NOMO-1 (cell line): Measurements from ENCODE around the gene PTPRD.

Experiments used
- DNase-seq, 2 experiments: peaks; one replicate each; lab custom pipeline; 2025; ENCODE audit not compliant: unreplicated experiment in 2 of 2; lab: John Stamatoyannopoulos, UW

PTPRD gene

GRCh38 chr9:9670454-9670853 lies 942.3 kb downstream of the PTPRD start:
- no peak for DNase-seq

DNA sequence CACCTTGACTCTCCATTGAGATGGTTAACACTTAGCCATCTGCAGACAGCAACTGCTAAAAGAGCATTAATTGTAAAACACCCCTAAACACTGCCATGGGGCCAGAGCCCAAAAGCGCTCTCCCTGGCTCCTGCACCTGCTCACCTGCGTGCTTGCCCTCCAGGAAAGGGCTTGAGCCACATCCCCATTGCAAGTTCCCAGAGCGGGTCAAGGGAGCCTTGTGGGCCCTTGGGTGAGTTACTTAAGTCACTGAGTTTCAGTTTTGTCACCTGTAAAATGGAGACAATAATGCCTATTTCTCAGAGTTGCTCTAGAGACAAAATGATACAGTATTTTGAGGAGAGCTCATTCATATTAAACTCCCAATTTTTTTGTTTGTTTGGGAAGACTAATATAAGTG lies 967.8 kb downstream of the PTPRD start:
- no peak for DNase-seq

- no peak for DNase-seq
Observed at GRCh38 chr9:9631284-9631683, 981.5 kb downstream of the PTPRD start.

- DNase-seq = no peak
Observed at GRCh38 chr9:9625248-9625647, 987.6 kb downstream of the PTPRD start.

DNA sequence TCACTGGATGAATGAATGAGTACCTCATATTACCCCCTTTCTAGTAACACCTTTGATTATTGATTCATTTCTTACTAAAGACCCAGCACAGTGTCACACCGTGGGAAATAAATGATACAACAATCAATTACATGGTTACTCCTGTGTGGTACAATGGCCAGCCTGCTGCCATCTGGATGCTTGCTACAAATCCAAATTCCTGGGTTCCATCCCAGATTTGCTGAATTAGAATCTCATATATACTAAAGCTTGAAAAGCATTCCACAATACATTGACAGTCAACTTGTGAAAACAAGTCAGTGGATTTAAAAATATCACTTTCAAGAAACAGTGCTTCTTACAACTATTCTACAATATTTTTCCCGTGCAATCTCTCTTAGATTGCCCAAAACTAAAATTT lies 989.3 kb downstream of the PTPRD start:
- no peak for DNase-seq

DNA sequence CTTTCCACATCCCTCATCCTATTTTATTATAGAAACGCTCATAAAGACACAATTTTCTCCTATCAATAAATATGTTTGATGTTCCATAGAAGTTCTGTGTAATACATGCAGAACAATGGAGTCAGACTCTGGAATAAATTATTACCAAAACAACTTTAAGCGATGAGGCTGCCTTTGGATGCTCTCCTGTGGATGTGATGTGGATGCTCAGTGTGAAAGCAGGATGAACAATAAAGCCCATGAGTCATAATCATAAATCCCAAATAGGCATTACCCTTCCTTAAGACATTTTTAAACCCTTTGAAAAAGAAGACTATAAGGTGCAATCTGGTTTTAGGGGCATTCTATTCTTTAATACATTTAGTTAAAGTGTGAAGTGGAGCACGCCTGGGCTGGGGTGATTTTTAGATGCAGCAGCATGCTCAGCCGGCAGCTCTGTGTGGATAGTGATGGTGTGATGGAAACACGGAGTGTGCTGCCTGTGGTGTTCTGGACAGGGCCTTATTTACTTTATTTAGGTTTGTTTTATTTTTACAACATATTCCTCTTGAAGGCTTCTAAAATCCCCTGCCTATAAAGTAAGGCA lies 991.4 kb downstream of the PTPRD start:
- DNase-seq = no peak

- no peak for DNase-seq
Observed at GRCh38 chr9:9620736-9621135, 992.1 kb downstream of the PTPRD start.

- no peak for DNase-seq
Observed at GRCh38 chr9:9615086-9615485, 997.7 kb downstream of the PTPRD start.

DNA sequence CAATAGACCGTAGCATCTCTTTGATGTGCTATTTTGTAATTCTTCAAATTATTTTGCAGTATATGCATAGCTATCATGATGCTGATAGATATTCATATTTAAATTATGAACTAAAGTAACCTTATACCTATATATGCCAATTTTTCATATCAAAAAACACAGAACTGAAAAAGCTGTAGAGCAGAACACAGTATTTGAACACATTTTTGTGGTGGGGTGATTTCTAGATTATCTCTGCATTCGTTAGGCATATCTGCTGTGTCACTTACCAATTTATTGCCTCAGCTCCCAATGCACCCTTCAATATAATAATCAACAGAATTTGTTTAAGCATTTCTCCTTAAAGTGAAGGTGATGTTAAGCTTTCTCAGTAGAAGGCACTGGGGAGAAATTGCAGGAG lies 998.2 kb downstream of the PTPRD start:
- DNase-seq = no peak

DNA sequence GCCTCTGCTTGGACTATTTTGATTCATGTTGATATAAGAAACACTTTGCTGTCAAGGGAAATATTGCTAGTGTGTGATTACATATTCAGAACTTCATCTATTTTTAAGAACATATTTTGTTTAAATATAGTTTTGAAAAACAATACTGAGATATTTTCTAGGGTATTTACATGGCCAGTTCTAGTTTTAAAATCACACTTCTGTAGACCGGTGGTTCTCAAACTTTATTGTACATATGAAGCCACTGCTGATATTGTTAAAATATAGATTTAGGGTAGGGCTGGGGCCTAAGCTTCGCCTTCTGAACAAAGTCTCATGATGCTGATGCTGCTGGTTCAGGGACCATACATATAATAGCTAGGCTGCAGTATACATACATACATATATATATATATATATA lies 1000.0 kb downstream of the PTPRD start:
- DNase-seq = no peak

DNA sequence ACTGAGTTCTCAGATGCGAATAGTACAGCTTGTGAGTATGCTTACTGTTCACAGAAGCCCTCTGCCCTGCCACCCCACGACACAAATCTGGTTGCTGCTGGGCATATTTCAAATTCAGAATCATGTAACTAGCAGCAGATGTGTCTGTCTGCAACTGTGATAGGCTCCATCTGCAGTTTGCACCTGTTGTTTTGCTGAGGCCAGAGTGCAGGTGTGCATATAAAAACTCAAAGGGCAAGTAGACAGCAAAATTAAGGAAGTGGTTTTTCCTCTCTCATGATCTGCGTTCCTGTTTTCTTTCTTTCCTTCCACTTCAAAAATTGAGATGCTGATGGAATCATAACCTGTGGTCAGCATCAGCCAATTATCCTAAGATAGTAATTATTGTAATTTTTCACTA lies 1000.5 kb downstream of the PTPRD start:
- no peak for DNase-seq

GRCh38 chr9:9605681-9606080 lies 1007.1 kb downstream of the PTPRD start:
- no peak for DNase-seq

- DNase-seq = no peak
Observed at GRCh38 chr9:9603345-9603744, 1009.5 kb downstream of the PTPRD start.

DNA sequence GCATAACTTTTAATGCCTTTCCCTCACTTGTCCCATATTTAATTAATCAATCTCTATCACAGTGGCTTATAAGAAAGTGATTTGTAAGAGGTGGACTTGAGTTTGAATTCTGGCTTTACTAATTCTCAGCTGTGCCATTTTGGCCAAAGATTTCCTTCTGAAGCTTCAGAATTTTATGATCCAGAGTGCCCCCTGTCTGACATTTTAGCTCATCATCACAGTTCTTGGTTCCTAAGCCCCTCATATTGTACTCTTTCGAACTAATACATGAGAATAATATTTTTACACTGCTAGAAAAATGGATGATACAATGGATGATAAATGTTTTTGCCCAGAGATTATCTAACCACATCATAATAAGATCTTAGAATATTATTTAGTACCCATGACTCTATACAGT lies 1014.1 kb downstream of the PTPRD start:
- DNase-seq = no peak

DNA sequence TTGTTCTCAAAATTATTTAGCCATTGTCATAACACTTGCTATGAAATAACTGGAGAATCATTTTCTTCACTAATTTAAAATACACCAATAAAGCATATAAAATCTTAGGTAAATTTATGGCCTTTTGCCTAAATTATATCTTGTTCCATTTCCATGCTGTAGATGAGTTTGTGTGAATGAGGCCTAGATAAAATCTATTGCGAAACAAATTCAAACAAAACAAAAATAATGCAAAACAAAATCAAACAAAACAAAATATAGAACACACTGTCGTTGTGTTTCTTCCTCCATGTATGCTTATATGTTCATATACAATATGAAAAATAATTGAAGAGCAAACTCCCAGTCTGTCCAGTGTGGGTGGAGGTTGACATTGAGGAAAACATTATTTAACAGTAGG lies 1020.7 kb downstream of the PTPRD start:
- no peak for DNase-seq

DNA sequence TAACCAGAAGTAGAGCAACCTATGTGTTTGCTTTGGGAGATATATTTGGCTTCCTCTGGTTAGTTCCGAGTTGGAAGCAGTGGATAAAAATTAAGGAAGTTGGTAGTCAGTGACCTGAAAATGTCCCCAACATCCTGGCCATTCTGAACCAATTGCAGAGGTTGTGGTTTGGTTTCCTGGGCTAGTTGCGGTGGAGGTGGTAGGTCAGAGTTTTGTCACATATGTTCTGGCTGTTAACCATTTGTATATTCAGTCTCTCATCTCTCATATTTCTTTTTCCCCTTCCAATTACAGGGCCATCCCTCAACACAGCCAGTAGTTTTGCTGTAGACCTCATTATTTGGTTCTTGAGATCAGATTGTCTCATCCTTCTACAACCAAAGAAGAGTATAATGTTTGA lies 1026.9 kb downstream of the PTPRD start:
- no peak for DNase-seq

DNA sequence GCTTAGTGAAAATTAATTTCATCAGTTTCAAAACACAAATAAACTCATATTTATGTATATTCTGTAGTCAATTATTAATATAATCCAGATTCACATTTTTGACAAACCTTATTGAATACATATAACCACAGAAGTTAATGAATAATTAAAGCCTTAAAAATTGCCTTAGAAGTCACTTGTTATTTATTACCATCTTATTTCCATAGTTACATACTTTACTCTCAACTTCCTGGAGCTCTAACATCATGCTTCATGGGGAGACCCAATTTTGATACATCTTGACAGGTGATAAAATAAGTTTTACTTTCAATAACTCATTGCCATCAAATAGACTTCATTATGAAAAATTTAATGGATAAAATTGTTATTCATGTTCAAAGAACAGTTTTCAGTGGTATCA lies 1038.7 kb downstream of the PTPRD start:
- DNase-seq = no peak

DNA sequence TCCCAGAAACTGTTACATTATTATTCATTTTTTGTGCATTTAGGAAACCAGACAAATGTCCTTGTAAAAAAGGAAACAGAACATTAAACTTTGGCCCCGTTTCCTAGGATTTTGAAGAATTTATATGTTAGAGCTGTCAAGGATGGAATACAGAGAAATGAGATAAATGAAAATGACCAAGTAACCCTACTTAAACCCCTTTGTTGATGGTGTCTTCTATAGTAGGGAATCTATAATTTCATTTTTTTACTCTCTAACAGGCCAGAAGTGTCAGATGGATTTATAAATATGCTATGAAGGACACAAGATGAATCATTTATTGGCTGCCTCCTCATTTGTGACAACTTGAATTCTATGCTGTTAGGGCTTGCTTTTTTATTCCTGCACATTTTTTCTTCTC lies 1047.1 kb downstream of the PTPRD start:
- no peak for DNase-seq

- no peak for DNase-seq
Observed at GRCh38 chr9:9563817-9564216, 1049.0 kb downstream of the PTPRD start.

DNA sequence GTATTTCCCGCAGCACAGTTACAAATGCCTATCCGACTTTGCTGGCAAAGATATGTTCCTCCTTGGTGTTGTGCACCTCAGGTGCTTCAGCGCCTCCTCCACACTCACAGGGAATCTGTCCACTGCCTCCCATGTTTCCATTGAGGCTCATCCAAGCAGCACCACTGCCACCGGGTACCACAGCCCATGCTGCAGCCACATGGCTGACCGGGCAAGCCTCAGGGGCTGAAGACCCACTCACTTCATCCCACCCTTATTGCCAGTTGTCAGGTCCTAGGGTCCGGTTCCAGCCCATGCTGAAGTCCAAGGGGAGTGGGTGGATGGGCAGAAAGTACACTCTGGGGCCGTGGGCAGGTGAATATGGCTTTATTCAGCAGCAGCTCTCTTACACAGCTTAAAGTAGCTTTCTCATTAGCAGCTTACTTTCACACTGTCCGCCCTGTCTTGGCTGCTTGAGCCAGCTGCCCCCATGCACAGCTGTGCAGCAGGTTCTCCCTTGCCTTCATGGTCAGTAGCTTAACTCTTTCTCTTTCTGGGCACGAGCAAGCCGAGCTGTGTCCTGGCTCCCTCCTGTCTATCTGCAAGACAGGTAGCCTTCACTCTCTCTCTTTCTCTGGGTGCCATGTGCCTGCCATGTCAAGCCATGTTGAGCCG lies 1052.3 kb downstream of the PTPRD start:
- no peak for DNase-seq

GRCh38 chr9:9558907-9559306 lies 1053.9 kb downstream of the PTPRD start:
- no peak for DNase-seq

DNA sequence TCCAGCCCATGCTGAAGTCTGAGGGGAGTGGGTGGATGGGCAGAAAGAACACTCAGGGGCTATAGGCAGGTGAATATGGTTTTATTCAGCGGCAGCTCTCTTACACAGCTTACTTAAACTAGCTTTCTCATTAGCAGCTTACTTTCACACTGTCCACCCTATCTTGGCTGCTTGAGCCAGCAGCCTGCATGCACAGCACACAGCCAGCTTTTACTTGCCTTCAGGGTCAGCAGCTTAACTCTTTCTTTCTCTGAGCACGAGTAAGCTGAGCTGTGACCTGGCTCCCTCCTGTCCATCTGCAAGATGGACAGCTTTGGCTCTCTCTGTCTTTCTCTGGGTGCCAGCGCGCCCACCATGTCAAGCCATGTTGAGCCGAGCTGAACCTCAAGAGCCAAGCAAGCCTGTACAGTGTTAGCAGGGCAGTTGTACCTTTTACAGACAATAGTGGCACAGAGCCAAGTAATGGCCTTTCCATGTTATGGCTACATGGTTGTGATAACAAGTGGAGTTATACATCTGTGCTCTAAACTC lies 1054.9 kb downstream of the PTPRD start:
- no peak for DNase-seq
